IMR-90 (cell line): Measurements from ENCODE around the gene BDH1.

Experiments
- BHLHE40 ChIP-seq: fragments of 150-350 bp; IDR thresholded peaks from 2 replicates; pipeline ENCODE4 v1.6.1; 2016; ENCODE audit warnings: mild to moderate bottlenecking, low read depth, low read length
- ELK1 ChIP-seq: fragments of 150-350 bp; IDR thresholded peaks from 2 replicates; pipeline ENCODE4 v1.6.1; 2016; ENCODE audit warnings: low read depth, mild to moderate bottlenecking, low read length, moderate library complexity, borderline replicate concordance
- MXI1 ChIP-seq: IDR thresholded peaks from 2 replicates; pipeline ENCODE4 v1.6.1; 2012; ENCODE audit warnings: low read depth, mild to moderate bottlenecking, low read length, moderate library complexity, borderline replicate concordance
- POLR2A ChIP-seq: IDR thresholded peaks from 2 replicates; pipeline ENCODE4 v1.6.1; 2012; ENCODE audit warnings: mild to moderate bottlenecking, low read depth, low read length
- USF2 ChIP-seq: fragments of 150-350 bp; IDR thresholded peaks from 2 replicates; pipeline ENCODE4 v1.6.1; 2017; ENCODE audit warnings: mild to moderate bottlenecking, antibody characterized with exemption, low read length, low read depth
- TF ChIP-seq, protein P1 (sequence below): conservative IDR thresholded peaks from 2 replicates; pipeline ENCODE4 v1.5.1; 2012; ENCODE audit warnings: mild to moderate bottlenecking, low read depth, low read length, improper control_type of control experiment

DNA sequence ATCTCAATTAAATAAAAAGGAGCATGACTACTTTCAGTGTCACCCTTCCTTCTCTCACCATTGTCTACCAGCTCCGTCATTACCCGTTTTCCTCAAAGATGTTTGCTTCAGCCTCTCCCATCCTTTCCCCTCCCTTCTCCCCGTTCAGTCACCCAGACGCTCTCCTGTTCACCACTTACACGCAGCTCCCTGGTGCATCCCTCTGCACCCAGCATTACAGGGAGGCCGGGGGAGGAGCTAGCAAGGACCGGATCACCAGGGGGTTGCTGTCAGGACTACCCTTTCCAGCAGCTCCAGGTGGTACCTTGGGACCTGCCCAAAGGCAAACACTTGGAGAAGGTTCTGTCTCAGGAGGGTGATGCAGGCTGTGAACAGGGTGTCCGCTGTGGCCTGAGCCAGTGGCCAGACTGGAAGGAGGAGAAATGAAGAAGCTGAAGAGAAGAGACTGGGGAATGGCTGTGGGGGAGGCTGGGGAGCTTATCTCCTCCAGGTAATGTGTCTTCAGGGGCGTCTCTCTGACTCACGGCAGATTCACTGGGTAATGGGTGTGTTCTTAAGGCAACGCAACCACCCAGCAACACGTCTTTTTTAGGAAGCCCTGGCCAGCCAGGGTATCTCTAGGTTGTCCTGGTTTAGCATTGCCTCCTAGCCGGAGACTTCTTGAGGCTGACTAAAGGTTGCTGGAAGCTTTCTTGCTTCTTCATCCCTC, 21.8 kb upstream of the BDH1 start:
- TF ChIP-seq ELK1 (no peak), USF2 (no peak), POLR2A (no peak), BHLHE40 (no peak), MXI1 (no peak)
- TF ChIP-seq, protein P1, sequence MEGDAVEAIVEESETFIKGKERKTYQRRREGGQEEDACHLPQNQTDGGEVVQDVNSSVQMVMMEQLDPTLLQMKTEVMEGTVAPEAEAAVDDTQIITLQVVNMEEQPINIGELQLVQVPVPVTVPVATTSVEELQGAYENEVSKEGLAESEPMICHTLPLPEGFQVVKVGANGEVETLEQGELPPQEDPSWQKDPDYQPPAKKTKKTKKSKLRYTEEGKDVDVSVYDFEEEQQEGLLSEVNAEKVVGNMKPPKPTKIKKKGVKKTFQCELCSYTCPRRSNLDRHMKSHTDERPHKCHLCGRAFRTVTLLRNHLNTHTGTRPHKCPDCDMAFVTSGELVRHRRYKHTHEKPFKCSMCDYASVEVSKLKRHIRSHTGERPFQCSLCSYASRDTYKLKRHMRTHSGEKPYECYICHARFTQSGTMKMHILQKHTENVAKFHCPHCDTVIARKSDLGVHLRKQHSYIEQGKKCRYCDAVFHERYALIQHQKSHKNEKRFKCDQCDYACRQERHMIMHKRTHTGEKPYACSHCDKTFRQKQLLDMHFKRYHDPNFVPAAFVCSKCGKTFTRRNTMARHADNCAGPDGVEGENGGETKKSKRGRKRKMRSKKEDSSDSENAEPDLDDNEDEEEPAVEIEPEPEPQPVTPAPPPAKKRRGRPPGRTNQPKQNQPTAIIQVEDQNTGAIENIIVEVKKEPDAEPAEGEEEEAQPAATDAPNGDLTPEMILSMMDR = no peak
